HepG2 (cell line): ENCODE data around the gene NAT9. TPM values are rescaled to one million over a fixed set of nuclear protein-coding genes. Genes with fewer than 3 reads are reported as not detected.

Experiments
- AHR ChIP-seq: IDR thresholded peaks from 2 replicates; pipeline ENCODE4 v1.6.1; 2018; ENCODE audit warnings: missing genetic modification reagents, missing compliant biosample characterization
- ARHGAP35 ChIP-seq: sonication (generic); formaldehyde crosslinking; IDR thresholded peaks from 2 replicates; pipeline ENCODE4 v1.9.0; 2022; ENCODE audit warnings: mild to moderate bottlenecking, inconsistent platforms, moderate library complexity, missing genetic modification reagents, borderline replicate concordance
- CHD4 ChIP-seq: fragments of 200-600 bp; sonication (generic); IDR thresholded peaks from 2 replicates; pipeline ENCODE4 v1.7.0; 2017; ENCODE audit warnings: mild to moderate bottlenecking, low read length, borderline replicate concordance
- FLYWCH1 ChIP-seq: sonication (generic); formaldehyde crosslinking; IDR thresholded peaks from 2 replicates; pipeline ENCODE4 v1.8.1; 2023; ENCODE audit warnings: mild to moderate bottlenecking, missing genetic modification reagents
- NFIC ChIP-seq: IDR thresholded peaks from 2 replicates; pipeline ENCODE4 v1.6.1; 2012; ENCODE audit warnings: mild to moderate bottlenecking, low read length, inconsistent platforms
- SNRNP70 ChIP-seq: fragments of 200-400 bp; formaldehyde crosslinking; IDR thresholded peaks from 2 replicates; pipeline ENCODE4 v1.6.1; 2017; ENCODE audit warnings: mild to moderate bottlenecking, low read depth, low read length, moderate library complexity
- SOX13 ChIP-seq, 3 experiments: fragments of 450-650 bp in 1 of 3; sonication (generic) in 1 of 3; formaldehyde crosslinking in 1 of 3; IDR thresholded peaks in 2 of 3; conservative IDR thresholded peaks in 1 of 3; 2 replicates each; pipeline versions ENCODE4 v1.5.0 to v1.6.1; 2016 to 2020; ENCODE audit warnings: antibody characterized with exemption in 1 of 3, mild to moderate bottlenecking in 1 of 3, missing compliant biosample characterization in 1 of 3, missing genetic modification reagents in 1 of 3, moderate library complexity in 1 of 3
- ZNF460 ChIP-seq: sonication (generic); formaldehyde crosslinking; IDR thresholded peaks from 2 replicates; pipeline ENCODE4 v1.5.1; 2020; ENCODE audit warnings: missing genetic modification reagents, mild to moderate bottlenecking, borderline replicate concordance
- ZNF570 ChIP-seq: sonication (generic); formaldehyde crosslinking; IDR thresholded peaks from 2 replicates; pipeline ENCODE4 v1.4.0; 2020; ENCODE audit warnings: mild to moderate bottlenecking, missing genetic modification reagents, borderline replicate concordance
- polyA plus RNA-seq, 8 experiments: library from polyadenylated mRNA; depleted of rRNA in 3 of 8; stranded (reverse) in 7 of 8; unstranded in 1 of 8; fragments of >200 nt; fragmentation: Illumina TruSeq in 4 of 8; extraction: Trizol in 4 of 8; gene quantifications; 2 replicates each; pipeline versions ENCODE4 v1.2.1 to v1.2.3, GENCODE V29; 2011 to 2016; ENCODE audit warnings: low read depth in 4 of 8, missing spikeins in 1 of 8, mixed read lengths in 1 of 8; ENCODE audit not compliant: insufficient read depth in 1 of 8
- total RNA-seq, 5 experiments: library from RNA; depleted of rRNA; stranded (reverse); fragments of >200 nt; fragmentation: Illumina TruSeq; extraction: Trizol; gene quantifications; 2 replicates each; pipeline ENCODE4 v1.2.3, GENCODE V29; 2016; ENCODE audit warnings: low read depth in 1 of 5
- TF ChIP-seq, protein P1 (sequence below): IDR thresholded peaks from 2 replicates; pipeline ENCODE4 v1.6.1; 2012; ENCODE audit warnings: low read depth, low read length, improper control_type of control experiment
- TF ChIP-seq, protein P2 (sequence below): sonication (generic); formaldehyde crosslinking; IDR thresholded peaks from 2 replicates; pipeline ENCODE4 v1.8.0; 2022; ENCODE audit warnings: mild to moderate bottlenecking, missing genetic modification reagents, moderate library complexity
- TF ChIP-seq, protein P3 (sequence below): IDR thresholded peaks from 2 replicates; pipeline ENCODE4 v1.6.1; 2016; ENCODE audit warnings: control low read depth
- TF ChIP-seq, protein P4 (sequence below): sonication (generic); formaldehyde crosslinking; IDR thresholded peaks from 2 replicates; pipeline ENCODE4 v1.4.0; 2020; ENCODE audit warnings: missing genetic modification reagents, borderline replicate concordance
- TF ChIP-seq, protein P5 (sequence below): sonication (generic); formaldehyde crosslinking; IDR thresholded peaks from 2 replicates; pipeline ENCODE4 v1.4.0; 2020; ENCODE audit warnings: missing genetic modification reagents
- TF ChIP-seq, protein P6 (sequence below): sonication (generic); formaldehyde crosslinking; IDR thresholded peaks from 2 replicates; pipeline ENCODE4 v1.5.0; 2020; ENCODE audit warnings: mild to moderate bottlenecking, missing genetic modification reagents

Gene NAT9
- total and polyA plus RNA-seq, 2 of the 13 experiments (the other 11 are each of a cell fraction or from before 2014, with no cell fraction given): 39.7 to 44.2 TPM

DNA sequence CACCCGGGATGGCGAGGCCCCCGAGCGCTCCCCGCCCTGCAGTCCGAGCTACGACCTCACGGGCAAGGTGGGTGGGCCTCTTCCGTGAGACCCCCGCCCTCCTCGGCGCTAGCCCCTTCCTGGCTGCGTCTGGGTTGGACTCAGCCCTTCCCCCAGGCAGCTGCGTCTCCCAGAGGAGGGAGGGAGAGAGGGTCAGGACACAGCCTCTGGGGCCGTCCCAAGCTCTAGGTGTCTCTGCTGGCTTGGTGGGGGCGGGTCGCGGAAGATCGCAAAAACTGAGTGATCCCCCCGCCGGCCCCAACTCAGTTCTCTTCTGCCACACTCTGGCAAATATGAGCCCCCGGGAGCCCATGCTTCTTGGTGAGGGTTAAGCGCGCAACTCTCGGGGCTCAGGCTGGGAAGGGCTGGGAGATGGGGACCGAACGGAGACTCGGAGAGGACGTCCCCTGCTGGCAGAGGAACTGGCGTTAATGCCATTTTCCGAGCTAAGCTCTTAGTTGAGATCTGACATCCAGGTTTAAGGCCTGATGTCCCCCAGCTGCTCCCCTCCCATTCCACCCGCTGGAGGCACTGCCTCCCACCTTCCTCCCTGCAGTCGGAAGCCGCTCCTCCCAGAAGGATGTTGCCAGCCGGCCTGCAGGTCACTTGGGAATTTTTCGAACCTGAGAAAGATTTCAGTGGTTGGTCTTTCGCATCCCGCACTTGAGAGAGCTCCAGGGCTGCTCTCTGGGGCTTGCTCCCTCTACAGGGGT, 38.7 kb downstream of the NAT9 start (continued):
- TF ChIP-seq ZNF570 (CRISPR knock-in tag) (no peak), SNRNP70 (no peak), ZNF460 (CRISPR knock-in tag) (no peak), CHD4 (no peak), SOX13 (IDR thresholded peaks at IDR 0.05) (no peak), SOX13 (CRISPR knock-in tag; conservative IDR thresholded peaks at IDR 0.05 in 1 of 2, IDR thresholded peaks at IDR 0.05 in 1 of 2) (no peak), NFIC (no peak), FLYWCH1 (no peak), ARHGAP35 (CRISPR knock-in tag) (no peak; the same call in 1 of the 2 replicates), AHR (CRISPR knock-in tag) (no peak)
- TF ChIP-seq, protein P1, sequence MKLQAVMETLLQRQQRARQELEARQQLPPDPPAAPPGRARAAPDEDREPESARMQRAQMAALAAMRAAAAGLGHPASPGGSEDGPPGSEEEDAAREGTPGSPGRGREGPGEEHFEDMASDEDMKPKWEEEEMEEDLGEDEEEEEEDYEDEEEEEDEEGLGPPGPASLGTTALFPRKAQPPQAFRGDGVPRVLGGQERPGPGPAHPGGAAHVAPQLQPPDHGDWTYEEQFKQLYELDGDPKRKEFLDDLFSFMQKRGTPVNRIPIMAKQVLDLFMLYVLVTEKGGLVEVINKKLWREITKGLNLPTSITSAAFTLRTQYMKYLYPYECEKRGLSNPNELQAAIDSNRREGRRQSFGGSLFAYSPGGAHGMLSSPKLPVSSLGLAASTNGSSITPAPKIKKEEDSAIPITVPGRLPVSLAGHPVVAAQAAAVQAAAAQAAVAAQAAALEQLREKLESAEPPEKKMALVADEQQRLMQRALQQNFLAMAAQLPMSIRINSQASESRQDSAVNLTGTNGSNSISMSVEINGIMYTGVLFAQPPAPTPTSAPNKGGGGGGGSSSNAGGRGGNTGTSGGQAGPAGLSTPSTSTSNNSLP: no peak
- TF ChIP-seq, protein P2, sequence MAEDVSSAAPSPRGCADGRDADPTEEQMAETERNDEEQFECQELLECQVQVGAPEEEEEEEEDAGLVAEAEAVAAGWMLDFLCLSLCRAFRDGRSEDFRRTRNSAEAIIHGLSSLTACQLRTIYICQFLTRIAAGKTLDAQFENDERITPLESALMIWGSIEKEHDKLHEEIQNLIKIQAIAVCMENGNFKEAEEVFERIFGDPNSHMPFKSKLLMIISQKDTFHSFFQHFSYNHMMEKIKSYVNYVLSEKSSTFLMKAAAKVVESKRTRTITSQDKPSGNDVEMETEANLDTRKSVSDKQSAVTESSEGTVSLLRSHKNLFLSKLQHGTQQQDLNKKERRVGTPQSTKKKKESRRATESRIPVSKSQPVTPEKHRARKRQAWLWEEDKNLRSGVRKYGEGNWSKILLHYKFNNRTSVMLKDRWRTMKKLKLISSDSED (CRISPR knock-in tag): no peak
- TF ChIP-seq, protein P3, sequence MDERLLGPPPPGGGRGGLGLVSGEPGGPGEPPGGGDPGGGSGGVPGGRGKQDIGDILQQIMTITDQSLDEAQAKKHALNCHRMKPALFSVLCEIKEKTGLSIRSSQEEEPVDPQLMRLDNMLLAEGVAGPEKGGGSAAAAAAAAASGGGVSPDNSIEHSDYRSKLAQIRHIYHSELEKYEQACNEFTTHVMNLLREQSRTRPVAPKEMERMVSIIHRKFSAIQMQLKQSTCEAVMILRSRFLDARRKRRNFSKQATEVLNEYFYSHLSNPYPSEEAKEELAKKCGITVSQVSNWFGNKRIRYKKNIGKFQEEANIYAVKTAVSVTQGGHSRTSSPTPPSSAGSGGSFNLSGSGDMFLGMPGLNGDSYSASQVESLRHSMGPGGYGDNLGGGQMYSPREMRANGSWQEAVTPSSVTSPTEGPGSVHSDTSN: no peak
- TF ChIP-seq, protein P4, sequence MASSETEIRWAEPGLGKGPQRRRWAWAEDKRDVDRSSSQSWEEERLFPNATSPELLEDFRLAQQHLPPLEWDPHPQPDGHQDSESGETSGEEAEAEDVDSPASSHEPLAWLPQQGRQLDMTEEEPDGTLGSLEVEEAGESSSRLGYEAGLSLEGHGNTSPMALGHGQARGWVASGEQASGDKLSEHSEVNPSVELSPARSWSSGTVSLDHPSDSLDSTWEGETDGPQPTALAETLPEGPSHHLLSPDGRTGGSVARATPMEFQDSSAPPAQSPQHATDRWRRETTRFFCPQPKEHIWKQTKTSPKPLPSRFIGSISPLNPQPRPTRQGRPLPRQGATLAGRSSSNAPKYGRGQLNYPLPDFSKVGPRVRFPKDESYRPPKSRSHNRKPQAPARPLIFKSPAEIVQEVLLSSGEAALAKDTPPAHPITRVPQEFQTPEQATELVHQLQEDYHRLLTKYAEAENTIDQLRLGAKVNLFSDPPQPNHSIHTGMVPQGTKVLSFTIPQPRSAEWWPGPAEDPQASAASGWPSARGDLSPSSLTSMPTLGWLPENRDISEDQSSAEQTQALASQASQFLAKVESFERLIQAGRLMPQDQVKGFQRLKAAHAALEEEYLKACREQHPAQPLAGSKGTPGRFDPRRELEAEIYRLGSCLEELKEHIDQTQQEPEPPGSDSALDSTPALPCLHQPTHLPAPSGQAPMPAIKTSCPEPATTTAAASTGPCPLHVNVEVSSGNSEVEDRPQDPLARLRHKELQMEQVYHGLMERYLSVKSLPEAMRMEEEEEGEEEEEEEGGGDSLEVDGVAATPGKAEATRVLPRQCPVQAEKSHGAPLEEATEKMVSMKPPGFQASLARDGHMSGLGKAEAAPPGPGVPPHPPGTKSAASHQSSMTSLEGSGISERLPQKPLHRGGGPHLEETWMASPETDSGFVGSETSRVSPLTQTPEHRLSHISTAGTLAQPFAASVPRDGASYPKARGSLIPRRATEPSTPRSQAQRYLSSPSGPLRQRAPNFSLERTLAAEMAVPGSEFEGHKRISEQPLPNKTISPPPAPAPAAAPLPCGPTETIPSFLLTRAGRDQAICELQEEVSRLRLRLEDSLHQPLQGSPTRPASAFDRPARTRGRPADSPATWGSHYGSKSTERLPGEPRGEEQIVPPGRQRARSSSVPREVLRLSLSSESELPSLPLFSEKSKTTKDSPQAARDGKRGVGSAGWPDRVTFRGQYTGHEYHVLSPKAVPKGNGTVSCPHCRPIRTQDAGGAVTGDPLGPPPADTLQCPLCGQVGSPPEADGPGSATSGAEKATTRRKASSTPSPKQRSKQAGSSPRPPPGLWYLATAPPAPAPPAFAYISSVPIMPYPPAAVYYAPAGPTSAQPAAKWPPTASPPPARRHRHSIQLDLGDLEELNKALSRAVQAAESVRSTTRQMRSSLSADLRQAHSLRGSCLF (CRISPR knock-in tag): no peak
- TF ChIP-seq, protein P5, sequence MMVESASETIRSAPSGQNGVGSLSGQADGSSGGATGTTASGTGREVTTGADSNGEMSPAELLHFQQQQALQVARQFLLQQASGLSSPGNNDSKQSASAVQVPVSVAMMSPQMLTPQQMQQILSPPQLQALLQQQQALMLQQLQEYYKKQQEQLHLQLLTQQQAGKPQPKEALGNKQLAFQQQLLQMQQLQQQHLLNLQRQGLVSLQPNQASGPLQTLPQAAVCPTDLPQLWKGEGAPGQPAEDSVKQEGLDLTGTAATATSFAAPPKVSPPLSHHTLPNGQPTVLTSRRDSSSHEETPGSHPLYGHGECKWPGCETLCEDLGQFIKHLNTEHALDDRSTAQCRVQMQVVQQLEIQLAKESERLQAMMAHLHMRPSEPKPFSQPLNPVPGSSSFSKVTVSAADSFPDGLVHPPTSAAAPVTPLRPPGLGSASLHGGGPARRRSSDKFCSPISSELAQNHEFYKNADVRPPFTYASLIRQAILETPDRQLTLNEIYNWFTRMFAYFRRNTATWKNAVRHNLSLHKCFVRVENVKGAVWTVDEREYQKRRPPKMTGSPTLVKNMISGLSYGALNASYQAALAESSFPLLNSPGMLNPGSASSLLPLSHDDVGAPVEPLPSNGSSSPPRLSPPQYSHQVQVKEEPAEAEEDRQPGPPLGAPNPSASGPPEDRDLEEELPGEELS: no peak; the same call in 1 of the 2 replicates
- TF ChIP-seq, protein P6, sequence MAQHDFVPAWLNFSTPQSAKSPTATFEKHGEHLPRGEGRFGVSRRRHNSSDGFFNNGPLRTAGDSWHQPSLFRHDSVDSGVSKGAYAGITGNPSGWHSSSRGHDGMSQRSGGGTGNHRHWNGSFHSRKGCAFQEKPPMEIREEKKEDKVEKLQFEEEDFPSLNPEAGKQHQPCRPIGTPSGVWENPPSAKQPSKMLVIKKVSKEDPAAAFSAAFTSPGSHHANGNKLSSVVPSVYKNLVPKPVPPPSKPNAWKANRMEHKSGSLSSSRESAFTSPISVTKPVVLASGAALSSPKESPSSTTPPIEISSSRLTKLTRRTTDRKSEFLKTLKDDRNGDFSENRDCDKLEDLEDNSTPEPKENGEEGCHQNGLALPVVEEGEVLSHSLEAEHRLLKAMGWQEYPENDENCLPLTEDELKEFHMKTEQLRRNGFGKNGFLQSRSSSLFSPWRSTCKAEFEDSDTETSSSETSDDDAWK (CRISPR knock-in tag): no peak
